BE2C (cell line): ENCODE results near the gene KIAA1671.
A peak's percentile ranks its signal among the peaks of the same experiment; 100 is the strongest.

ENCODE experiments used
- DNase-seq: peaks from one replicate; pipeline ENCODE4 v3.0.0-alpha.2; 2020
- H3K27me3 ChIP-seq: fragments of 250-450 bp; sonication (Bioruptor Pico); 2 replicates; pipeline ENCODE4 v1.5.1; 2020; ENCODE audit warnings: mild to moderate bottlenecking
- H3K36me3 ChIP-seq: fragments of 250-450 bp; sonication (Bioruptor Pico); 2 replicates; pipeline ENCODE4 v1.5.1; 2020; ENCODE audit warnings: mild to moderate bottlenecking
- H3K4me1 ChIP-seq: fragments of 250-450 bp; sonication (Bioruptor Pico); 2 replicates; pipeline ENCODE4 v1.5.1; 2020
- H3K4me3 ChIP-seq: 2 replicates; pipeline ENCODE4 v1.5.1; 2011; ENCODE audit warnings: low read depth, low read length
- H3K9me3 ChIP-seq: fragments of 250-450 bp; sonication (Bioruptor Pico); 2 replicates; pipeline ENCODE4 v1.5.1; 2020
- CTCF ChIP-seq: IDR thresholded peaks from 2 replicates; pipeline ENCODE4 v1.5.1; 2012; ENCODE audit warnings: mild to moderate bottlenecking, low read depth, low read length

The KIAA1671 gene

GRCh38 chr22:25051073-25051472 is 98.6 kb downstream of the KIAA1671 start:
- Histone ChIP-seq H3K36me3 (peaks cover 3% of the 10 kb centered on the region; the same call in 1 of the 2 replicates), H3K27me3 (no peaks in the 10 kb centered on the region), H3K4me1 (no peaks in the 10 kb centered on the region; the same call in 1 of the 2 replicates), H3K4me3 (no peak overlapping the region), H3K9me3 (0 out of 2 replicates have a peak, but pooled peaks cover 3% of the 10 kb centered on the region)
- peak; percentile 71 for TF ChIP-seq CTCF
- DNase-seq, result no peak

- peak; percentile 81 for DNase-seq
- no peak for TF ChIP-seq CTCF
- Histone ChIP-seq H3K27me3 (no peaks in the 10 kb centered on the region), H3K4me1 (peaks cover 3% of the 10 kb centered on the region; the same call in 1 of the 2 replicates), H3K36me3 (peaks cover 3% of the 10 kb centered on the region; the same call in 1 of the 2 replicates), H3K4me3 (no peak overlapping the region), H3K9me3 (0 out of 2 replicates have a peak, but pooled peaks cover 3% of the 10 kb centered on the region)
Measured at GRCh38 chr22:25051983-25052710, 99.6 kb downstream of the KIAA1671 start.

GRCh38 chr22:25053153-25053805 is 100.8 kb downstream of the KIAA1671 start:
- peaks cover 3% of the 10 kb centered on the region; the same call in 1 of the 2 replicates for H3K36me3 ChIP-seq
- DNase-seq, result no peak
- no peak overlapping the region for H3K4me3 ChIP-seq
- 0 out of 2 replicates have a peak, but pooled peaks cover 3% of the 10 kb centered on the region for H3K9me3 ChIP-seq
- no peaks in the 10 kb centered on the region for H3K27me3 ChIP-seq
- TF ChIP-seq CTCF, result no peak
- peaks cover 3% of the 10 kb centered on the region; the same call in 1 of the 2 replicates for H3K4me1 ChIP-seq

- no peaks in the 10 kb centered on the region for H3K27me3 ChIP-seq
- no peak overlapping the region for H3K4me3 ChIP-seq
- TF ChIP-seq CTCF, result no peak
- peaks cover 3% of the 10 kb centered on the region; the same call in 1 of the 2 replicates for H3K36me3 ChIP-seq
- DNase-seq, result no peak
- 0 out of 2 replicates have a peak, but pooled peaks cover 3% of the 10 kb centered on the region for H3K9me3 ChIP-seq
- 0 out of 2 replicates have a peak, but pooled peaks cover 3% of the 10 kb centered on the region for H3K4me1 ChIP-seq
Measured at GRCh38 chr22:25054943-25055511, 102.5 kb downstream of the KIAA1671 start.

- peak; percentile 81 for DNase-seq
- Histone ChIP-seq H3K36me3 (no peaks in the 10 kb centered on the region), H3K9me3 (no peaks in the 10 kb centered on the region), H3K27me3 (no peaks in the 10 kb centered on the region), H3K4me1 (0 out of 2 replicates have a peak, but pooled peaks cover 3% of the 10 kb centered on the region), H3K4me3 (no peak overlapping the region)
- TF ChIP-seq CTCF, result peak; percentile 96
Measured at GRCh38 chr22:25057013-25057881, 104.7 kb downstream of the KIAA1671 start.
